Measurements from ENCODE around the gene TAL1.
"Not testable (repeated sequence)": the region's sequence is repeated elsewhere in the genome, so short reads cannot be mapped to it uniquely, and the experiment has no call there.

TAL1 gene

DNA sequence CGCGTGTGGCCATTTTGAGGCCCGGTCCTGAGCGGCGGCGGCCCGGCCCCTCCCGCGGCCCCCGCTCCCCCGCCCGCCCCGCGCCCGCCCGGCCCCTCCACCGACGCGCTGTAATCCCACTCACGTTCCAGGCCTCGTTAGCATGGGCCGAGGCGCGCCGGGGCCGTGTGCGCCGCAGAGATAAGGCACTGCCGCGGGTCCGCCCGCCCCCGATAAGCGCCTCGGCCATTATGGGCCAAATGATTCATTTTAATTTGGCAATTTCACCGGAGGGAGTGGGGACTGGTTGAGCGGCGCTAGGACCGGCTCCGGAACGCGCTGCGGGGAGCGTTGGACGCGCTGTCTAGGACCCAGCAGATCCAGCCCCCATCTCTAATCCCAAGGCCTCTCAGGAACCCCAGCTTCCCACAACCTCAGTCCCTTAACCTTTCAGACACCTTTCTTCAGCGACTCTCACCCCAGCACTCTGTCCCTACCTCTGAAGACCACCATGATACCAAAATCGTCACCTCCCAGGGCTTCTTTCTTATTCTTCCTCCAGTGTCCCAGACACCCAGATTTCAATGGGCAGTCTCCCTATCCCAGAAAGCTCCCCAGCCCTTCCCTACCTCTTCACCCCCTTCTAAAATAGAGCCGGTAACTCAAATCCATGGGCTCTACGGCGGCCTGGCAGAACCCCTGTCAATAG is at the start of gene TAL1:
TSS of gene TAL1 (minus strand) at position 39 of the 688 bp plus-strand sequence. CDS start 6,337 bp downstream, outside the sequence.
- no peak for DNase-seq (ENCODE audit: extremely low read depth in 1 of 2, low read depth in 1 of 2)

DNA sequence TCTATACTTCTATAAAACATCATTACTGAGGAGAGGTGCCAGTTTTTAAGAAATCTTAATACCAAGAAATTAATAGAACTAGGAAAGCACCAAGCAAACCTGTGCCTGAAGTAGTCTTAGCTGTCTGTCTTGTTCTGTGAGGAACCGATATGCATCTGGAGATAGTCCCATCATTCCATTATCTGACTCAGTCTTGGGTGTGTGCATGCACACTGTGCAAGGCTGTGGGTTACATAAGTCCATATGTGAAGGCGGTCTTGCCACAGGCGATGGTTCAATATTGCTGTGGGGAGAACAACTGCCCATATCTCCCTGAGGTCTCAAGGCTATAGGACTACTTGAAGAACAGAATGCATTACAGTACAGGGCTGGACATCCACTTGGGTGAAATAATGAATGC is 48.1 kb upstream of the TAL1 start:
- DNase-seq (ENCODE audit: extremely low read depth in 1 of 2, low read depth in 1 of 2): no peak

DNA sequence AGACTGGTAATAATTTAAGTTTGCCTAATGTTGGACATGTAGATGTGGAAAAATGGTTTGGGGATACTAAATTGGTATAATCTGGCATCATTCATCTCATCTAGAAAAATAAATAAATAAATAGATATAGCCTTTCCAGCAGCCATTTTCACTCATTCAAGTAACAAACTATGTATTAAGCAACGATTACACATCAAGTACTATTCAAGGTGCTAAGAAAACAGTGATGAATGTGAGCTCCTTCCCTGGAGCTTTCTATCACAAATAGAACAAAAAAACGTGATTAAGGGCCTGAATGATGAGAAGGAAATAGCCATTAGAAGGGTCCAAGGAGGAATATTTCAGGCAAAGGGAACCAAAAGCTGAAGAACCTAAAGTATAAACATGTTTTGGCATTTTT is 44.8 kb upstream of the TAL1 start:
- DNase-seq (ENCODE audit: extremely low read depth in 1 of 2, low read depth in 1 of 2): no peak

DNA sequence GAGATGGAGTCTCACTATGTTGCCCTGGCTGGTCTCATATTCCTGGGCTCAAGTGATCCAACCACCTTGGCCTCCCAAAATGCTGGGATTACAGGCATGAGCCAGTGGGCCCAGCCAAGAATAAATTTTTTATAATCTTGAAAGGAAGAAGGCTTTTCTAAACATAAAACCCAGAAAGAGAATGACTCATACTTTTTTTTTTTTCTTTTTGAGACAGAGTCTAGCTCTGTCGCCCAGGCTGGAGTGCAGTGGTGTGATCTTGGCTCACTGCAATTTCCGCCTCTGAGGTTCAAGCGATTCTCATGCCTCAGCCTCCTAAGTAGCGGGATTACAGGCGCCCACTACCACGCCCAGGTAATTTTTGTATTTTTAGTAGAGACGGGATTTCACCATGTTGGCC is 43.8 kb upstream of the TAL1 start:
- DNase-seq (ENCODE audit: extremely low read depth in 1 of 2, low read depth in 1 of 2): not testable (repeated sequence)

DNA sequence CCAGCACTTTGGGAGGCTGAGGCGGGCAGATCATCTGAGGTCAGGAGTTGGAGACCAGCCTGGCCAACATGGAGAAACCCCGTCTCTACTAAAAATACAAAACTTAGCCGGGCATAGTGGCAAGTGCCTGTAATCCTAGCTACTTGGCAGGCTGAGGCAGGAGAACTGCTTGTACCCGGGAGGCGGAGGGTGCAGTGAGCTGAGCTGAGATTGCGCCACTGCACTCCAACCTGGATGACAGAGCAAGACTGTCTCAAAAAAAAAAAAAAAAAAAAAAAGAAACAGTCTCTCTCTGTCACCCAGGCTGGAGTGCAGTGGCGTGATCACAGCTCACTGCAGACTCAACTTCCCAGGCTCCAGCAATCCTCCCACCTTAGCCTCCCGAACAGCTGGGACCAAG is 33.5 kb upstream of the TAL1 start:
- DNase-seq (ENCODE audit: extremely low read depth in 1 of 2, low read depth in 1 of 2): not testable (repeated sequence)

DNA sequence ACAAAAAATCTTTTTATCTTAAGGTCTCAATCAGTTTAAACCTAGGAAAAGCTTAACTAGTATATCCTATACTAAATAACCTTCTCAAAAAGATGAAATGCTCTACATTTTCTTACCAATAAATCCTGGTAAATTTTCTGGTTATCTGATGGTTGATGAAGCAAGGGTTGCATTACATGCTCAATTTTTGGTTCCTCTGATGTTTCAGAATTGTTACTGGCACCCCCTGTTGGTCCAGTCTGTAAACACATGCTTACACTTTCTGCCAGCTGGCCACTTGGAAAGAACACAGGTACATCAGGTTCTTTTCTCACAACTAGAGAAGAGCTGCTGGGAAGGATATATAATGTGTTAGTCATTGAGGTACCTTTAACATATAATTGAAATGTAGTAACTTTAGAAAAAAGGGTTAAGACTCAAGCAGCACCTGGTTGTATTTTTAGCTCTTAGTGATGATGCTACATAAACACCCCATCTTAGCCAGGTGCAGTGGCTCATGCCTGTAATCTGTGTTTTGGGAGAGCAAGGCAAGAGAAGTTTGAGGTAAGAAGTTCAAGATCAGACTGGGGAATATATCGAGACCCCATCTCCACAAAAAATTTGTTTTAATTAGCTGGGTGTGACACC is 30.9 kb upstream of the TAL1 start:
- peak in 1 of 2 donors; percentile 2 for DNase-seq (ENCODE audit: extremely low read depth in 1 of 2, low read depth in 1 of 2)

DNA sequence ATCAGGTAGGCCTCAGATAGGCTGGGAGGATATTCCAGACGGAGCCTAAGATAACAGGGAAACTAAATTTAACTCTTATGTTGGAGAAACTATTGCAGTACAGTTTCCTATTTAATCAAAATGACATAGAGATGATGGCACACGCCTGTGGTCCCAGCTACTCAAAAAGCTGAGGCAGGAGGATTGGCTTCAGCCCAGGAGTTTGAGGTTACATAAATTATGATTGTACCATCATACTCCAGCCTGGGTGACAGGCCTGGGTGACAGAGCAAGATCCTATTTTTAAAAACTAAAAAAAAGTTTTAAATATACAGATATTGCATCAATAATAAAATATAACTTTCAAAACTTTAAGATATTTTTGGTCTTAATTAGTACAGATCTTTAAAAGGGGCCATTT is 25.2 kb upstream of the TAL1 start:
- no peak for DNase-seq (ENCODE audit: extremely low read depth in 1 of 2, low read depth in 1 of 2)

DNA sequence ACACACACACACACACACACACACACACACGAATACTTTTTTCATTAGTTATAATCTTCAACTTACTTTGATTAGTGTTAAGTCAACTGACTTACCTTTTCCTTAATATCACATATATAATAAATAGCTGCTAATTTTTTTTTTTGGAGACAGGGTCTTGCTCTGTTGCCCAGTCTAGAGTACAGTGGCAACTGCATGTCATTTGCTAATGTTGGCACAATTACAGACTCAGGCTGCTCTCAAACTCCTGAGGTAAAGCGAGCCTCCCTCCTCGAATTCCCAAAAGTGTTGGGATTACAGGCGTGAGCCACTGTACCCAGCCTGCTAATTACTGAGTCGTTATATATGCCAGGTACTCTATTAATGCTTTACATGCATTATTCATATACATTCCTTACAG is 20.8 kb upstream of the TAL1 start:
- no peak for DNase-seq (ENCODE audit: extremely low read depth in 1 of 2, low read depth in 1 of 2)

DNA sequence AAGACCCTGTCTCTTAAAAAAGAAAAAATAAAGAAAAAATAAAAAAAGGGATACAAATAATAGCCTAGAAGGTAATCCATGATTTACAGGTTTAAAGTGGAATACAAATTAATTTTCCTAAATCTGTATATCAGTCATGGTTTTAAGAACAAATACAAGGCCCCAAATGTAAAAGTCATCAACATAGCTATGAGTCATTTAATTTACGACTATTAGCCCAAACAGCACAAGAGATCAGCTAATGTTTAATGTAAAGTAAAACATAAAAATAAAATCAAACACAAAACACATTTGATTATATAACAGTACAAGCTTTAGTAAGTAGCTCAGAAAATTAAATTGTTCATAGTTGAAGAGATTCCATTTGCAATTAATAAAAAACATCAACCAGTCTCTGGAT is 20.3 kb upstream of the TAL1 start:
- DNase-seq (ENCODE audit: extremely low read depth in 1 of 2, low read depth in 1 of 2): no peak

DNA sequence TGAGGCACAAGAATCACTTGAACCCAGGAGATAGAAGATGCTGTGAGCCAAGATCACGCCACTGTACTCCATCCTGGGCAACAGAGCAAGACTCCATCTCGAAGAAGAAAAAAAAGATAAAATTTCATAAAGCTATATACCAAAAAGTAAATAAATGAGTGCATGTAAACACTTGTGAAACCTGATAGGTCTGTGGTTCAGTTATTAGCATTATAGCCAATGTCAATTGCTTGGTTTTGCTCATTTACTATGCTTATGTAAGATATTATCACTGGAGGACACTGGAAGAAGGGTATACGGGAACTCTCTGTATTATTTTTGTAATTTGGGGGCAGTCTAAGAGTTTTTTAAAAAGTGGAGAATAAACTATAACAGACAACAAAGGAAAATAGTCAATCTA is 17.7 kb upstream of the TAL1 start:
- DNase-seq (ENCODE audit: extremely low read depth in 1 of 2, low read depth in 1 of 2): no peak

DNA sequence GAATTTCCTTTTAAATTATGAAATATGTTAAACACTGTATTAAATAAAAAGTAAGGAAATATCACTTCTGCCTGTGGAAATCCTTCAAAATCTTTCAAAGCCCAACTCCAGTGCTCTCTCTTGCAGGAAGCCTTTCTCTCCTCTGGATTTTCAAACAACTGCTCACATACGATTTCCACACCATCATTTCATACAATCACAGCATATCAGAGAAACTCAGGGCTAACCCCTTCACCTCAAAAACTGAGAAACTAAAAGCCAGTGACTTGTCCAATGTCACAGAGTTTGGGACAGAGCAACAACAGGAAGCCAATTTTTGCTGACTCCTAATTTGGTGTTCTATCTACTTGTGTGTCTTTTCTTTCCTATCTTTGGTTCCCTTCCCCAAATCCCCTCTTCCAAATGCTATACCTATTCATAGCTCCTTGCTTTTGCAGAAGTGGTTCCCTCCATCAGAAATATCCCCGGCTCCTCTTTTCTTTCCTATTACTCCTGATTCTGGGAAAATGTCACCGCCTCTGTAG is 12.4 kb upstream of the TAL1 start:
- no peak for DNase-seq (ENCODE audit: extremely low read depth in 1 of 2, low read depth in 1 of 2)

DNA sequence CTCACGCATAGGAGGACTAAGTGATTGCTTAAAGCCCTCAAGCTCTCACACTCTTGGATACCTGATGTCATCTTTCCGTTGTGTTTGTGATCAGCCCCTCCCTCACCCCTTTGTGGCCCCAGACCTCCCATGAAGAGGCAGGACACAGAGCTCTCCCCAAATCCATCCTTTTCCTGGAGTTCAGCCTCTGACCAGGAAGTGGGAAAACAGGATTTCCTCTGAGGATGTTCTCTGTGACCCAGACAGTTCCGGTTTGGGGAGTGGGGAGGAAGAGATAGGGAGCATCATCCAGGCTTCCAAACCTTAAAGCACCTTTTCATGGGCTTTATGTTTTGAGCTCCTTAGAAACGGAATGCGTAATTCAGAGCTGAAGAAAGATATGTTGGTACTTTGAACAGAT is 11.9 kb upstream of the TAL1 start:
- DNase-seq (ENCODE audit: extremely low read depth in 1 of 2, low read depth in 1 of 2): no peak

DNA sequence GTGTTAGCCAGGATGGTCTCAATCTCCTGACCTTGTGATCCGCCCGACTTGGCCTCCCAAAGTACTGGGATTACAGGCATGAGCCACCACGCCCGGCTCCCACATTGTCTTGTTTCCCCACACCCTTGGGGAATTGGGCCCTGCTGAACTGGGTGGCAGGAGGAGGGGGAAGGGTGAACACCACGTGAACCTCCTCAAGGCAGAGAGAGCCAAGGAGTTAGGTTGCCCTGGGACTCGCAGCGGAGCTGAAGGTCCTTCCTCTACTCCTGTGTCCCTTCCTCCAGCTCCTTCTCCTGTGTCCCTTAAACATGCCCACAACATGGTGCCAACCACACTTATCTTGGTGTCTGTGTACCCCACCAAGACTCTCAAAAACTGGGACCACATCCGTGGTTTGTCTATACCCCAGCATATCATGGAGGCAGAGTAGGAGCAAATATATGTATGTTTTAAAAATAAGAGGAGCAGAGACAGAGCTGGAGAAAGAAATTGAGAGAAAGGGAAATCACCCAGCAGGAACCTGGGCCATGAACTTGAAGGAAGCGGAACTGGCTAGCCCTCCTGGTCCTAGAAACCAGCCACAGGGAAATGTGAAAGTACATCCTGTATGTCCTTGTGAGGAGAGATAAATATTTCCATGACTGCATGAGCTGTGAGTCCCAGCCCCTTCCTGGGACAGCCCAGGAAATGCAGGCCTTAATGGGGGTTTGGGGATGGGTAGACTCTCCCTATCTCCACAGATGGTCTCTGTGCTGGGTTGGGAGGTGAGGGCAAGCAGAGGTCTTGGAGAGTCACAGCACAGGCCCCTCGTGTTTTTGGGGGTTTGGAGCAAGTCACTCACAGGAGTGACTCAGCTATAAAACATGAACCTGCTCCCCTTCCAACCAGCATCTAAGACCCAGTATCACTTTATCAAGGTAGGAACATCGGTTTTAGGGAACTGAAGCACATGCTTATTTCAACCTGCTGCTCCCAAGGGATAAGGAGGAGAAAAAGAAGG is 9.4 kb upstream of the TAL1 start:
- DNase-seq (ENCODE audit: extremely low read depth in 1 of 2, low read depth in 1 of 2): no peak

DNA sequence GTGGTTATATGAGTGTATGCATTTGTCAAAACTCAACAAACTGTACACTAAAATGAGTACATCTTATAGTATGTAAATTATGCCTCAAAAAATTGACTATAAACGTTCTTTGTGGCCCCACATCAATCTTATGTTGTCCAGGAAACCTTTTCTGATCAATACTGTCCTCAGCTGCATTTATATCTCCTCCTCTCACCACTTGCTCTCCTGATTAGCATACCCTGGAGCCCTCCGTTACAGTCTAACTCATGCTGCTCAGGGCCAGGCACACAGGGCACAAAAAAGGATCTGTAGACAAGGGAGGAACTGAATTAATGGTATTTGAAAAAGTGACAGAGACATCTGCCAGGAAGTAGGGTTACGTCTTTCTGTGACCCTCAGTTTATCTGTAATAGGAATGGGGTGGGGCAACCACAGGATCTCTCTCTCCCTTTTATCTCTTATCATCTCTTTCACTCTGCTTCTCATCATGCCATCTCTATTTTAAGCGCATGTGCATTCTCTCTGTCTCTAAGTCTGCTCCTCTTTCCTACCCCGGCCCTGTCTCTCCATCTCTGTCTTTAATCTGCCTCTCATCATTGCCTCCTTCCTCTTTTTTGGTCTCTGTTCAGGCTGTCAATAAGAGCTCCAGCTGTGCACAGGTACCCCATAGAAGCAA is 7.0 kb upstream of the TAL1 start:
- DNase-seq (ENCODE audit: extremely low read depth in 1 of 2, low read depth in 1 of 2): no peak

DNA sequence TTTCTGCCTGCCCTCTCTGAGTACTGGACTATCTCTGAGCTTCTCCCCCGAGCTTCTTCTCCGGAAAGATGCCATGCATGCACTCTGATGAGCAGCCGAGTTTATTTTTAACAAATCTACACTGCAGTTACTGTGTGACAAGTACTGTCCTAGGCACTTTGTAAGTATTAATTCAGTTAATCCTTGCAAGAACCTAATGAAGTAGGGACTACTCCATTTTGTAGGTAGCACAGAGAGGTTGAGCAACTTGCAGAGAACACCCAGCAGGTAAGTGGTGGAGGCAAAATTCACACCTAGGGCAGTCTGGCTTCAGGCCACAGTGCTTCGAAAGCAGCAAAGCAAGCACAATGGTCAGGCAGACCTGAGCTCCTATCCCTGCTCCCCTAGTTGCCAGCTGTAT is 3.8 kb upstream of the TAL1 start:
- no peak for DNase-seq (ENCODE audit: extremely low read depth in 1 of 2, low read depth in 1 of 2)

DNA sequence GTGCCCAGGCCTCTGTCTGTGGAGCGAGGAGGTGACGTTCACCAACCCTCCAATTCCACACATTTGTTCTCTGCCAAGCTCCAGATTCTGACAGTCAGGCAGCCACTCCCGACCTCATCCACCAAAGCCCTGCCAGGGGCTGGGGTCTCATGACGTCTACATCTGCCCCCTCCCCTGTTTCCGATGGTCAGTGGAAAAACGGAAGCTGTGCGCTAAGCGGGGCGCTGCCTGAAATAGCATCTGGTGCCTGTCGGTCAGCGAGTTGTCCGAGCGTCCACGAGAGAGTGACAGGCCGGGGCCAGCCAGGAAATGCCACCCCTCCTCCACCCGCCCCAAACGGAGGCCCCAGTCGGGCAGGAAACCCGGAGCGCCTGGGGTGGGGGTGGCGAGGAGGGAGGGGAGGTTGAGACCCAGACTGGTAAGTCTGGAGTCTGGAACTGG is 3.2 kb upstream of the TAL1 start:
- no peak for DNase-seq (ENCODE audit: extremely low read depth in 1 of 2, low read depth in 1 of 2)

DNA sequence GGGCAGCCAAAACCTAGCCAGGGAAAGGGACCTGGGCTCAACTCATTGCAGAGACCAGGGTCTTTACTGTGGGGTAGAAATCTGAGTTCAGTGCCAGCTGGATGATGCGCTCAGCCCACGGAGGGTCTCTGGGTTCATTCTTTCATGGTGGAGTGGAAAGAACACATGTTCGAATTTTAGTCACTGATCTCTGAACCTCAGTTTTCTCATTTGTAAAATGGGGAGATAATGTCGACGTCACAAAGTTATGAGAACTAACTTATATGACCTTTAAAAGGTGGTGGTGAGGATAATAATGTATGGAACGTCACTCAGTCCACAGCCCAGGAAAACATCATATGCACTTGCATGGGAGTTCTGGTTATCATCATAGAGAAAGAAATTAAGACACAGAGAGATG is 1.2 kb upstream of the TAL1 start:
- DNase-seq (ENCODE audit: extremely low read depth in 1 of 2, low read depth in 1 of 2): no peak

DNA sequence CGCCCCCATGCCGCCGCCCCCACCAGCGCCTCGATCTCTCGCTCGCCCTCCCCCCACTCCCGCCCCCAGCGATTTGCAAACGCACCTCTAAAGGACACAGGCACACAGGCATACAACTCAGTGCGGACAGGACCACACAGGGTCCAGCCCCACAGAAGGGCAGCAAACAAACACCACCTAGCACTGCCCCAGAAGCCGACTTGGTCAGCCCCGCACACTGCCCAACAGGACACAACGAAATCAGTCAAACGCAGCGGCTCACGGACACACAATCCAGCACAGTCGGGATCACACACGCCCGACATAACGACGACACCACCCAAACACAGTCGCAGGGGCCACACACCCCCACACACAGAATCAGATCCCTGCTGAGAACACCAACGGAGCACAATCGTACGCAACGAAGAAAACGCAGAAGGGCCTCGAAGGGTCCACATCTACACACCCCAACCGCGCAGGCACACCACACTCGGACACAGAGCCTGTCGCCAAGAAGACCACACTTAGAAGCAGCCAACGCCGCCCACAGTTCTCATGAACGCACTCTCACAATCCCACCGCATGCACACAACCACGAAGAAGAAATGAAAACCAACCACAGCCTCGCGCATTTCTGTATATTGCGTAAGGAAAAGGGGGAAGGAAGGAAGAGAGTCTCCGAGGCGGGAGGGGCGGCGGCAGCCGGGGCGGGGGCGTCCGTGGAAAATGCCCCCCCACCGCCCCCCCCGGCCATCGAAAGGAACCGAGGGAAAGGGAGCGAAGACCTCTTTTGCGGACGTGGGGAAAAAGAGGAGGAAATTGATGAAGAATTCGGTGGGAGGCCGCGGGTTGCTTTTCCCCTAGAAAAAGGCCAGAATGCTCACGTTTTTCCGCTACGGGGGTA is 481 bp downstream of the TAL1 start:
- no peak for DNase-seq (ENCODE audit: extremely low read depth in 1 of 2, low read depth in 1 of 2)

DNA sequence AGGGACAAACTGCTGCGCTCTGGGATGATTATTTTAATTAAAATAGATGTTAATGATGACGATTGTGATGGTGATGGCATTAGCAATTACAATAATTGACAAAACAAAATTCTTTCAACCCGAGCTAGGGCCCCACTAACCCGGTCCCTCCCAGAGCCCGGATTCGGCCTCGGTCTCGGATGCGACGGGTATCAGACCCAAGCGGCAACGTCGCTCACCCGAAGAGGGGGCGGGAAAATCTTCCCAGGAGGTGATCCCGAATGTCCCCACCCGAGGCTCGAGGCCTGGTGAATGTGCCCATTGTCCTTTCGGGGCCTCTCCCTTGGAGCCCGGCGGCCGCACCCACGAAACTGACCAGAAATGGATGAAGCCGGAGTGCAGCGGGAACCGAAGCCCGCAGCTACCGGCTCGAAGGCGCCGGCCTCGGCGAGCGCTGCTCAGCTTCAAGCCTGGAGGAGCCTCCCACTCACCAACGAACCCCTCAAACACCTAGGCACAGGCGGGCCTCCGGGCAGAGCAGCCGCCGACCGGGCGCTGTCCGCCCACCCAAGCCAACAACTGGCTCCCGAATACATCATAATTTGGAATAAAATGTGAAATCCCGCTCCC is 1.2 kb downstream of the TAL1 start:
- DNase-seq (ENCODE audit: extremely low read depth in 1 of 2, low read depth in 1 of 2): no peak

Measured in activated CD8-positive, alpha-beta memory T cell treated with anti-CD3 and anti-CD28 coated beads for 1 hour (primary cell).